NCI-H510A (cell line): ENCODE results near the gene SNX6.
"Not testable (repeated sequence)": the region's sequence is repeated elsewhere in the genome, so short reads cannot be mapped to it uniquely, and the experiment has no call there.

ENCODE experiments used
- DNase-seq: peaks from one replicate; lab custom pipeline; 2025; lab: John Stamatoyannopoulos, UW

The SNX6 gene

DNA sequence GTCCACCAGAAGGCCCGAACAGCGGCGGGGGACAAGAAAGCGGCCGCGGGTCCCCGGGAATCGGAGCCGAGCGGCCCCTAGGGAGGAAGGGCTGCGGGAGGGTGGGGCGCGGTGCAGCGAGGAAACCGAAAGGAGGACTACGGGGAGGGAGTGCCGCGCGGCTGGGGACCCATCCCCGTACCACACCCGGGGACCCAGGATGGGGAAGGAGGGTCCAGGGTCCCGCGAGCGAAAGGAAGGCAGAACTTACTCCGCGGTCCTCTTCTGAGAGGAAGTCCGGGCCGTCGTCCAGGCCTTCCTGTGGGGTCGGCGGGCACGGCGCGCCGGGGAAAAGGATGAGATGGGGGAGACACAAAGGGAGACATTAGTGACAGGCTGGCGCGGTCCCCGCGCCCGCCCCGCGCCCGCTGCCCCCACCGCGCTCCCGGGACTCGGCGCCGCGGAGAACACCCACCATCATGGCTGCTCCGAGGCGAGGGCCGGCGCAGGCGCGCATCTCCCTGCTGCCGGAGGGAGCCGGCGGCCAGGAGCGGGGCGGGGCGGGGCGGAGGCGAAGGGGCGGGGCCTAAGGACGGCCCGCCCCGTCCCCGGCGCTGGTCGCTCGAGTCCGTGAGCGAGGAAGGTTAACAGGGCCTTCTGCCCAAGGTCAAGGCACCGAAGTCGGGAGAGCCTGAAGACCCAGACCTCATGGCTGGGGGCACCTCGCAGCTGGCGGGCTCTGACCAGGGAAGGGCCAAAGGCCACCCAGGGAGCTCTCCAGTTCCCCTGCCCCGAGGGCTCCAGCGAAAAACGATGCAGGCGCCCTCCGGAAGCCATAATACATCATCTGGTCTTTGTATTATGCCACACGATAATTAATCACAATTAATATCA lies at the start of gene SNX6:
Gene SNX6, minus strand, starts transcription at position 492 of the 873 bp plus-strand sequence. Its CDS starts 32 bp downstream, at position 460.
- DNase-seq, result peak; percentile 39

DNA sequence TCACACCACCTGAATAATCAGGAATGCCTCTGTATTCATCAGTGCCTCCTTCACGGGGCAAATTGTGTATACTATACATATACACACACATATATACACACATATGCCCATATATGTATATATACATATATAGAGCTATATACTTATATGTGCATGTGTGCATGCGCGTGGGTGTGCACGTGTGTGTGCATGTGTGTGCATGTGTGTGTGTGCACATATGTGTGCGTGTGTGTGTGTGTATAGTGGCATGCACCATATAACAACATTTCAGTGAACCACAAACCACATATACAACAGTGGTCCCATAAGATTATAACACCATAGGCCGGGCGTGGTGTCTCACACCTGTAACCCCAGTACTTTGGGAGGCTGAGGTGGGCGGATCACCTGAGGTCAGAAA lies 48.8 kb upstream of the SNX6 start:
- no peak for DNase-seq

DNA sequence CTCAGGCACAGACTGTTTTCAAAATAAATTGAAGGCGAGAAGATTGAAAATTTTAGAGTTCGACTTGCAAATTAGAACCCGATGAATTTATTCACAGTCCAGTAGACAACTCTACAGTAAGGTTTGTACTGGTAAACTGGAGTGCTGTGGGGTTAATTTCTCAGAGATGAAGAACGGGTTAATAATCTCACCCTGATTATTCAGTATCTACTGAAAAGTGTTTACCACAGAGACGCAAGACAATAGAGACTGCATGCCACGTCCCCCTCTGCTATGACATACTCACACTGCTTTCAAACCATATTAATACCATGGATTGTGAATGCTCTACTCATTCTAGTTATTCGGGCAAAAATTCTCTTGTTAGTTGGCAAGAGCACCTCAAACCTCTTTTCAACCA lies 48.4 kb upstream of the SNX6 start:
- DNase-seq, result no peak

DNA sequence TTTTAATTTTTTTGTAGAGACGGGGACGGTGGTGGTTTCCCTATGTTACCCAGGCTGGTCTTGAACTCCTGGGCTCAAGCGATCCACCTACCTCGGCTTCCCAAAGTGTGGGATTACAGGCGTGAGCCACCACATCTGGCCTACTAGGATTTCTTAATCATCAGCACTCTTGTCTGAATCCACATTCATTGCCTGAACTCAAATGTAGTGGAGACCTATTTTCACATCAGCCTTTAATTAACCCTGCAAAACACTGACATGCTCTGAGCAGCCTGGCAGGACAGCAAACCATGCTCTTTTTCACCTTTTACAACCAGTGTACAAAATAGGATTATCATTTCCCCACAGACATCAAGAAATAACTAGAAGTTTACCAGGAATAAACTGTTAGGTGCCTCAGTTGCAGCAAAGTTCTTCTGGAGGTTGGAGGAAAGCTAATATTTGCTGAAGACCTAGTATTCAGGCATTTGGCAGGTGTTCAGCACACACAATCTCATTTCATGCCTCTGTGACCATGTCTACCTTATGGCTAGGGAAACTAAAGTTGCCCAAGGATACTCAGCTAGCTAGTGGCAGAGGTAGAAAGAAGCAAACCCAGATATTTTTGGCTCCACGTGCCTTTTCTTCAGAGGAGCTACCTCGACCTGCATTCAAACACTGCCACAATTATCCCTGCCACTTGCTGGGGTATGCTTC lies 46.7 kb upstream of the SNX6 start:
- DNase-seq, result no peak

DNA sequence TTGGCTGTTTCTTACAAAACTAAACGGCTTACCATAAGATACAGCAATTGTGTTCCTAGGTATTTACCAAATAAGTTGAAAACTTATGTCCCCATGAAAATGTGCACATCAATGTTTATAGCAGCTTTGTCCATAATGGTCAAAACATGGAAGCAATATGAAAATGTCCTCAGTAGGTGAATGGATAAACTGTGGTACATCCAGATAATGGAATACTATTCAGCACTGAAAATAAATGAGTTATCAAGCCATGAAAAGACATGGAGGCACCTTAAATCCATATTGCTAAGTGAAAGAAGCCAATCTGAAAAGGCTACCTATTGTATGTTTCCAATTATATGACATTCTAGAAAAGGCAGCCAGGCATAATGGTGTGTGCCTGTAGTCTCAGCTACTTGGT lies 43.8 kb upstream of the SNX6 start:
- no peak for DNase-seq

DNA sequence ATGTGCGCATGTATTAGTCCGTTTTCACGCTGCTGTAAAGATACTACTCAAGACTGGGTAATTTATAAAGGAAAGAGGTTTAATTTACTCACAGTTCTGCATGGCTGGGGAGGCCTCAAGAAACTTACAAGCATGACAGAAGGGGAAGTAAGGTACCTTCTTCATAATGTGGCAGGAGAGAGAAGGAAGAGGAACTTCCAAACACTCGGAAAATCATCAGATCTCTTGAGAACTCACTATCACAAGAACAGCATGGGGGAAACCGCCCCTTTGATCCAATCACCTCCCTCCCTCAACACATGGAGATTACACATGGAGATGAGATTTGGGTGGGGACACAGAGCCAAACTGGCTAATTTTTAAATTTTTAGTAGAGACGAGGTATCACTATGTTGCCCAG lies 41.8 kb upstream of the SNX6 start:
- no peak for DNase-seq

DNA sequence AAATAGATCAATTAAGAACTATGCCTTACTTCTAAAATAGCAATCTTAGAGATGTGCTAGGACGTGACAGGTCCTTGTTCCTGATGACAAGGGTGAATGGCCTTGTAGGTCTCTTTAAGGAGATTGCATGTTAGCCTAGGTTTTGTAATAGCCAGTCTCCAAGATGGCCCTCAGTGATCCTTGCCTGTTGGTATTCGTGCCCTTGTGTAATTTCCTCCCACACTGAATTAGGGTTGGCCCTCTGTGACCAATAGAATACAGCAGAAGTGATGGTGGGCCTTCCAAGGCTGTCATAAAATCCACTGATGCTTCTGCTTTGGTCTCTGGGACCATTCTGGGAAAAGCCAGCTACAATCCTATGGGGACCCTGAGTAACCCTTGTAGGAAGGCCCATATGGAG lies 38.2 kb upstream of the SNX6 start:
- DNase-seq, result no peak

DNA sequence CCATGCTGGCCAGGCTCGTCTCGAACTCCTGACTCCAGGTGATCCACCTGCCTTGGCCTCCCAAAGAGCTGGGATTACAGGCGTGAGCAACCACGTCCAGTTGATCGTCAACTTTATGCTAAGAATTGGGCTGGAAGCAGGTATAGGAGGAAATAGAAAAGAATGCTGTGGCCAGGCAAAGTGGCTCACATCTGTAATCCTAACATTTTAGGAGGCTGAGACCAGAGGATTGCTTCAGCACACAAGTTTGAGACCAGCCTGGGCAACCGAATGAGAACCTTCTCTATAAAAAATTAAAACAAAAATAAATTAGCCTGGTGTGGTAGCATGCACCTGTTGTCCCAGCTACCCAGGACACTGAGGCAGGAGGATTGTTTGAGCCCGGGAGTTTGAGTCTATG lies 37.1 kb upstream of the SNX6 start:
- no peak for DNase-seq

DNA sequence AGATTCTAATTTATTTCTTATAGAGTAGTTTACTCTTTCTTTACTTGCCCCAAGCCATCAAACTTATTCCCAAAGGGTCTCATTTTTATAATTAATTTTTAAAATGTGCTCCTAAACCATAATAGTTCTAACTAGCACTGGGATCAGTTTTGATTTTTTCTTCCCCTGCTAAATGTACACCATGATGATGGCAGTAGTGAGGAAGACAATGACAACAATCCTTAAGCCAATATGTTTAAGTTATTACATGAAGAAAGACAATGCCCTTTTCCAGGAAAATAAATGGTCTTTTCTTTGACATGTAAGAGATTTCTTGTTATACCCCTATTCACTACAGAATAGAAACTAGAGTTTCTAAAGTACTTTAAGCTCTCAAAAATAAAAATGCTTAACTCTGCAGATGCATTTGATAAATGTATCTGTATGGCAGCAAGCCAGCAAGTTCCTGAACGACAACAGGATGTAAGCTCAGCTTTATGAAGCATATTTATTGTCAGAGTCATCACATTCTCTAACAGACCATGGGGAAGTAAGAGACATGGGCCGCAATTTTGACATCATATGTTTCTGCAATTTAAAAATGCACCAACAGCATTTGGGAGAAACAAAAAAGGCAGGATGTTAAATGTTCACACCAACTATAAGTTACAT lies 36.0 kb upstream of the SNX6 start:
- DNase-seq, result no peak

DNA sequence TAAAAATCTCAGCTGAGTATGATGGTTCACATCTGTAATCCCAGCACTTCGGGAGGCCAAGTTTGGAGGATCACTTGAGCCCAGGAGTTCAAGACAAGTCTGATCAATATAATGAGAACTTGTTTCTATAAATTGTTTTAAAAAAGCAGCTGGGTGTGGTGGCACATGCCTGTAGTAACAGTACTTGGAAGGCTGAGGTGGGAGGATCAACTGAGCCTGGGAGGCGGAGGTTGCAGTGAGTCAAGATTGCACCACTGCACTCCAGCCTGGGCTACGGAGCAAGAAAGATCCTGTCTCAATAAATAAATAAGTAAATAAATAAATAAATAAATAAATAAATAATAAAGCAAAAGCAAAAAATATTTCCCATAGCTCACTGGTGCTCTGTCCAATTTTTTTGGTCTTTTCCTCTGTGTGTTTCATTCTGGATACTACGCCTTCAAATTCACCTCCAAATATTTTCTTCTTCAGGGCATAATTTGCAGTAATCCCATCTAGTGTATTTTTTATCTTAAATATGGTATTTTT lies 32.7 kb upstream of the SNX6 start:
- DNase-seq, result no peak

DNA sequence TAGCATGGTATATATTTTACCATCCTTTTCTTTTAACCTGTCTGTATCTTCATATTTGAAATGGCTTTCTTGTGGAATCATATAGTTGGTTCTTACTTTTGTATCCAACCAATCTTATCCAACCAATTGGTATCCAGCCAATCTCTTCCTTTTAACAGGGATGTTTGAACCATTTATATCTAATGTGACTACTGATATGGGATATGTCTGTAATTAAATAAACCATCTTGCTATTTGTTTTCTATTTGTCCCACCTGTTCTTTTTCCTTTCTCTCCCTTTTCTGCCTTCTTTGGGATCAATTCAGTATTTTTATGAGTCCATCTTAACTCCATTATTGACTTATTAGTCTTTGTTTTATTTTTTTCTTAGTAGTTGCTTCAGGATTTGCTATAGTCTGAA lies 30.8 kb upstream of the SNX6 start:
- DNase-seq, result no peak

DNA sequence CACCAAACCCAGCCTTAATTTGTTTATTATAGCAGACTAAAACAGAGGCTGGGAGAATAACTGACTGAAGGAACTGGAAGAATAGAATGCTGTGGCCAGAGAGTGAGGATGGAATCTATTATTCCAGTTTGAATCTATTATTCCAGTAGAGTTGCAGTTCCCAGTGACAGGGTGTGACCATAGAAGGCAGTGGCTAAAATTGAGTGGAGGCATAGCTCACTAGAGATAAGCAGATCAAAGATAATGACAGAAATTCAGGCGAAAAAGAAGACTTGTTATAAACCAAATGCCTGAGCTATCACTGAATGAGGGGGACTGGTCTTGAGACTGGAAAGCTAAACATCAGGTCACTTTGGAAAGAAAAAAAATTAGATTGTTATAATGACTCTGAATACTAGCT lies 26.0 kb upstream of the SNX6 start:
- no peak for DNase-seq

DNA sequence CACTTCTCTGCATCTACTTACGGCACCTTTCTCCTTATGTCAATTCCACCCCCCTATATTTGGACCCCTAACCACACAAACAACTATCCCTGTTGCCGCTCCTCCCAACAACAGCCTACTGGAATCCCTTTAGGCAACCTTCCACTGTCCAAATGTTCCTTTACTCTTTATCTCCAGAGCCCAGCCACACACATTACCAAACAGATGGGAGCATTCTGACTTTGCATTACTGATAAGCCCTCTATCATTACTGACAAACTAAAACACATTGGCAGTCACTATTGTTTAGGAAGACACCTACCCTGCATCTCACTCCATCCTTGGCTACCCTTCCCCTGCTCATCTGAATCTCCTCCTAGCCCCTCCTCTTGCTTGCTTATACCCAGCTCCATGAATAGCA lies 23.1 kb upstream of the SNX6 start:
- not testable (repeated sequence) for DNase-seq

DNA sequence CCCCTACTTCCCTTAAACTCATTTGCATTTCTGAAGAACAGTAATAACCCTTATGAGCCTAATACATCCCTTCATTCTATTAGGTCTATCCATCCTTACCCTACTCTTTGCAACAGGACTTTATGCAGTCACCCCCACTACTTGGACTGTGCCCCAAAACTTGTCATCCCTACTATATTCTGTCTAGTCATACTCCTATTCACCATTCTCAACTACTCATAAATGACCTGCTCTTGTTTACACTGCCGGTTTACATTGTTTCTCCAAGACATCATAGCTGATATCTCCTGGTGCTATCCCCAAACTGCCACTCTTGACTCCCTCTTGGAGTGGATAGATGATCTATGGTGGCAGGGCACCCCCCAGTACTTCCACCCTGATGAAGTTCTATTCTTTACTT lies 22.4 kb upstream of the SNX6 start:
- DNase-seq, result not testable (repeated sequence)

DNA sequence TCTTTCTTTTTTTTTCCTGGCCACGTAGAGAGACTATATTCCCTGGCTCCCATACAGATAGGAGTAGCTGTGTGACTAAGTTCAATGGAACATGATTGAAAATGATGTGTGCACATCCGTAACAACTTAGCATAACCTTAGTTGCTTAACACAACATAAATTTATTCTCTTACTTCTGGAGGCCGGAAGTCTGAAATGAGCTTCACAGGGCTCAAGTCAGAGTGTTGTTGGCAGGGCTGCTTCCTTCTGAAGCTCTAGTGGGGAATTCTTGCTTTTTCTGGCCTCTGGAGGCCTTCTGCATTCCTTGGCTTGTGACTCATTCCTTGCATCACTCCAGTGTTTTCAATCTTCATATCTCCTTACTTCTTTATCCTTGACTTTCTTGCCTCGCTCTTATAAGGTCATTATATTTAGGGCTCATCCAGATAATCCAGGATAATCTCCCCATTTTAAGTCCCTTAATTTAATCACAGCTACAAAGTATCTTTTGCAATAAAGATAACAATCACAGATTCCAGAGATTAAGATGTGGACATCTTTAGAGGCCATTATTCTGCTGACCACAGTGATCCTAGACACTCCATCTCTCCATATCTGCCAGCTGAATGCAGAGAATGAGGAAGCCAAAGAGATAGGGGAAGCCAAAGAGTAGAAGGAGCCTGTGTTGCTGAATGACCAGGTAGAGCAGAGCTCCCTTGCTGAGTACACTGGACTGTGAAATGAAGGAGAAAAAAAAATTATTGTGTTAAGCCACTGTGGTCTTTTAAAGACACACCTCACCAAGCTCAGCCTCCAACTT lies 21.0 kb upstream of the SNX6 start:
- no peak for DNase-seq

DNA sequence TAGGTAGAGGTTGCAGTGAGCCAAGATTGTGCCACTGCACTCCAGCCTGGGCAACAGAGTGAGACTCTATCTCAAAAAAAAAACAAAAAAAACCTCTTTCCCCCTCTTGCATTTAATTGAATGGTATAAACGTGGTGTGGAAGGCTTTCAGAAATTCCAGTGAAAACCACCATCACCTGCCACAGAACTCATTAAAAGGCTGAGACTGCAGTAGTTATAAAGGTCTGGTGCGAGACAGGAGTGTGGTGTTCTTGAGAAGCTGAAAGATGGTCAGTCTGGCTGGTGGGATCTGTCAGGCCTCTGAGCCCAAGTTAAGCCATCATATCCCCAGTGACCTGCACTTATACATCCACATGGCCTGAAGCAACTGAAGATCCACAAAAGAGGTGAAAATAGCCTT lies 20.1 kb upstream of the SNX6 start:
- not testable (repeated sequence) for DNase-seq

DNA sequence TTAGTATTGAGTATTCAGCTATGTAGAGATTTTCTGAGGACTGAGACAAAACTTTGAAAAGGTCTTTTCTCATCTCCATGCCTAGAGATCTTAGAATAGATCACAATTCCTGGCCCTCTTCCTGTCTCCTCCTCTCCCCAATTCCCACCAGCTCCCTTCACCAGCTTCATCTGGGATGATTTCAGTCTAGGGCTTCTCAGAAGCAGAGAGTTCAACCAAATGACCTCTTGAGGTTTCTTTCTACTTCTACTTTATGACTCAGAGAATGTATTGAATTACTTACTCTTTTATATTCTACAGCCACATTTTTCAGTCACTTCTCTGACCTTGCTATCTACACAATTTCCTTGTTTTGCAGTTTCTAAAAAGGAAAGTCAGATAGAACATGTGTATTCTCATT lies 19.4 kb upstream of the SNX6 start:
- no peak for DNase-seq

DNA sequence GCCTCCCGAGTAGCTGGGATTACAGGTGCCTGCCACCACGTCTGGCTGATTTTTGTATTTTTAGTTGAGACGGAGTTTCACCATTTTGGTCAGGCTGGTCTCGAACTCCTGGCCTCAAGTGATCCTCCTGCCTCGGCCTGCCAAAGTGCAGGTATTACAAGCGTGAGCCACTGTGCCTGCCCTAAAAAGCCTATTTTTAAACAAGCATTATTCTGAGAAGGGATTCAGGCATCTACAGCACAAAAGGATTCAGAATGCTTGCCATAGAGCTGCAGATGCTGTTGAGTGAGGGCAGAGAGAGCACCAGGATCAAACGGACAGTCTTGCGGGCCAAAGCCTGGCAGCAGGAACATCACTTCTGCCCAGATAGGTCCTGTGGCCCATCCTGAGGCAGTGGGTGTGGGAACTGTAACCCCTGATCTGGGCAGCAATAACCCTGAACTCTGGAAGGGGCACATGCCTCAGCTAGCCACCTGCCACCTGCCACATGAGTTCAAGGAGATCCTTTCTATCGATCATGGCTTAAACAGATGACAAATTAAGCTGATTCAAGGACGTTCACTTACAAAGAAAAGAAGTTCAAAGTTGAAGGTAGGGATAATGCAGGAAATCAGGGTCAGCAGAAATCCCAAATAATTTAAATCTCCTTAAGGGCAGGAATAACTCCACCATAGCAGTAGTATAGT lies 16.8 kb upstream of the SNX6 start:
- DNase-seq, result no peak

DNA sequence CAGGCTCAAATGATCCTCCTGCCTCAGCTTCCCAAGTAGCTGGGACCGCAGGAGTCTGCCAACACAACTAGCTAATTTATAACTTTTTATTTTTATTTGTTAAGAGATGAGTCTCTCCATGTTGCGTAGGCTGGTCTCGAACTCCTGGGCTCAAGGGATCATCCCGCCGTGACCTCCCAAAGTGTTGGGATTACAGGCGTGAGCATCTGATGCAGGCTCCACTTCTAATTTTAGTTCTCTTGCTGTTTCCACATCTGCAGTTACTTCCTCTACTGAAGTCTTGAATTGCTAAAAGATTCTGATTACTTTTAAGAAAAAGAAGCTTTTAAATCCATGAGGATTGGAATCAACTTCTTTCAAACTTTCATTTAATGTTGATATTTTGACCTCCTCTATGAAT lies 13.4 kb upstream of the SNX6 start:
- no peak for DNase-seq

DNA sequence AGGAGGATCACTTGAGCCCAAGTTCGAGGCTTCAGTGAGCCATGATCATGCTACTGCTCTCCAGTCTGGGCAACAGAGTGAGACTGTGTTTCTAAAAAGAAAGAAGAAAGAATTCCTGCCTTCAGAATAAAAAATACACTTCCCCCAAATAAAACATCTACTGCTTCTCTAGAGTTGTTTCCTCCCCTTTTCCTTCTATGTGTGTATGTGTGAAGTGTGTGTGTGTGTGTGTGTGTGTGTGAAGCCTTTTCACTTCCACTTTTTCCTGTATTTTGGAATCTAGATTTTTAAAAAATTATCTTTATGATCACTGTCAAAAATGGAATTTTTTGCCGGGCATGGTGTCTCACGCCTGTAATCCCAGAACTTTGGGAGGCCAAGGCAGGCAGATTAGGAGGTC lies 12.6 kb upstream of the SNX6 start:
- DNase-seq, result no peak

DNA sequence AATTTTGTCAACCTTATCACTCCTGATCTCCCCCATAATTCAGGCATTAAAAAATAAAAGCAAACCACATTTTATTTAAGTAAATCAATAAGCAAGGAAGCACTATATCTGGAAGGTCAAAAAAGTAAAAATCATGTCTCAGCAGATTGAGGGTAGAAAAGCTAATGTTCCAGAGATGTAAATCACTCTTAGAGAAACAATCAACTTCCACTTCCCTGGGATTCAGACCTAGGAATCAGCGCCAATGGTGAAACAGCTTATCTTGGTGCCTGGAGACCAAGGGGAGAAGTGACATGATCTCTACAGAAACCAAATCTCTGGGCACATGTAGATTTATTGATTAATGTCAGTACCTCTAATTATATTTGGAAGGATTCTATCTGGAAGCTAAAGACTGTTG lies 10.9 kb upstream of the SNX6 start:
- DNase-seq, result no peak
